Heart left ventricle (tissue), 13 donors: ENCODE results near the gene MGLL.

ENCODE experiments used
- POLR2A ChIP-seq, 2 donors: fragments of 450-650 bp; IDR thresholded peaks; one replicate each; pipeline ENCODE4 v1.6.1; 2017; ENCODE audit warnings: antibody characterized with exemption in 2 of 2, mild to moderate bottlenecking in 2 of 2, moderate library complexity in 2 of 2
- TF ChIP-seq, protein P1 (sequence below), 12 donors: fragments of 200-600 bp; sonication (generic) in 4 of 12; IDR thresholded peaks; one replicate each; pipeline versions ENCODE4 v1.5.0 to v1.8.0; 2018 to 2022; ENCODE audit warnings: antibody characterized with exemption in 12 of 12, mild to moderate bottlenecking in 5 of 12
- donor health status: ischemic (EF 13 %, LVEDD 7.1; RV severe dilation, severe dysfunction).
- donor health status: DM: no; HTN: yes; CAD: no.
- donor health status: DM: no; HTN: no; CAD: no.
- donor health status: ischemic (EF 25% LVEDD 6.9; RV normal size, moderate dysfunction).
- donor health status: ischemic (EF 25% LVEDD 5.7; RV mildly dilated, moderate dysfunction).
- donor health status: ischemic (EF 35%, LVEDD 5.7; RV mildly dilated, moderate dysfunction).
- donor health status: nonischemic (EF 11% LVEDD 7.7; RV severe dilation, severe dysfunction).
- donor health status: DM: yes; HTN: yes; CAD: no.
- donor health status: PGD.
- donor health status: ischemic (EF 29% LVEDD 5.4; RV normal size, mild dysfunction).
- donor health status: nonischemic (EF 23%, LVEDD 6.1; RV moderate dilation, normal function).

DNA sequence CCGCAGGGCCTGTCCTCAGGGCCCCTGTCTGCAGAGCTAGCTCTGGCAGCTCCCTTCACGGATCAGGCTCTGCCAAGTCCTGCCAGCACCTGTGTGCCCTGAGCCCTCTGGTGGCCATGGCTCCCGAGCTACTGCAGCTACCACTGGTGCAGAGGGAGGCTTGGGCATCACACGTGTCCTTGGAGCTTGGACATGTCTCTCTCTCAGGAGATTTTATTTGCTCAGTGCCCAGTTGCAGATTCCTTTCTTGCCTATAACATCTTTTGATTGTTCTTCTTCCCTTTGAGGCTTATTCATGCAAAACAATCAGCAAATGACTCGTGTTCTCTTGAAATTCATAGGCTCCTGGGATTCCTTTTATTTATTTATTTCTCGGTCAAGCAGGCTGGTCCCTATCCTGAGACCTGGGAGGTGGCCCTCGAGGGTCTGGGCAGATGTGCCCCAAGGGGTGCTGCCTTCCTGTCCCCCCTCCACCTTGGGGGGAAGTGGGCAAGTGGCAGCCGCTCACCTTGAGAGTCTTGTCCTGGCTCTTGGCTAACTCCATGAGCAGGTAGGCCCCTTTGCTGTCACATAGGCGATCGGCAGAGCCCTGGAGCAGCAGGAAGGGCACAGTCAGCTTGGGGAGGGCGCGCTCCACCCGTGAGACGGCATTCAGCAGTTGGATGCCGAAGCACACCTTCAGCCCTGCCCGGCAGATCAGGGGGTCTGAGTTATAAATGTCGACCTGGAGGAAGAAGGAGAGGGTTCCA is 127.7 kb downstream of the MGLL start:
- TF ChIP-seq, protein P1, sequence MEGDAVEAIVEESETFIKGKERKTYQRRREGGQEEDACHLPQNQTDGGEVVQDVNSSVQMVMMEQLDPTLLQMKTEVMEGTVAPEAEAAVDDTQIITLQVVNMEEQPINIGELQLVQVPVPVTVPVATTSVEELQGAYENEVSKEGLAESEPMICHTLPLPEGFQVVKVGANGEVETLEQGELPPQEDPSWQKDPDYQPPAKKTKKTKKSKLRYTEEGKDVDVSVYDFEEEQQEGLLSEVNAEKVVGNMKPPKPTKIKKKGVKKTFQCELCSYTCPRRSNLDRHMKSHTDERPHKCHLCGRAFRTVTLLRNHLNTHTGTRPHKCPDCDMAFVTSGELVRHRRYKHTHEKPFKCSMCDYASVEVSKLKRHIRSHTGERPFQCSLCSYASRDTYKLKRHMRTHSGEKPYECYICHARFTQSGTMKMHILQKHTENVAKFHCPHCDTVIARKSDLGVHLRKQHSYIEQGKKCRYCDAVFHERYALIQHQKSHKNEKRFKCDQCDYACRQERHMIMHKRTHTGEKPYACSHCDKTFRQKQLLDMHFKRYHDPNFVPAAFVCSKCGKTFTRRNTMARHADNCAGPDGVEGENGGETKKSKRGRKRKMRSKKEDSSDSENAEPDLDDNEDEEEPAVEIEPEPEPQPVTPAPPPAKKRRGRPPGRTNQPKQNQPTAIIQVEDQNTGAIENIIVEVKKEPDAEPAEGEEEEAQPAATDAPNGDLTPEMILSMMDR (IDR thresholded peaks at IDR 0.05) = peak; percentile 25 to 62 (median 38)
- no peak for TF ChIP-seq POLR2A (IDR thresholded peaks at IDR 0.05)
